GM21367 (cell line): ENCODE data around the gene KRT76.

Experiments
- ATAC-seq: cut with Tn5 transposase; IDR thresholded peaks from one replicate; pipeline ENCODE4 v1.9.1; 2021; ENCODE audit not compliant: unreplicated experiment

The KRT76 gene

GRCh38 chr12:52813885-52814709 lies 37.0 kb upstream of the KRT76 start, which contains the start of gene KRT4:
KRT4 (minus strand) TSS chr12:52814116; CDS start chr12:52814058, 58 bp downstream.
- no peak for ATAC-seq

GRCh38 chr12:52813203-52813819 lies 36.2 kb upstream of the KRT76 start:
- ATAC-seq = no peak

- ATAC-seq = no peak
Measured at GRCh38 chr12:52812749-52813148, 35.6 kb upstream of the KRT76 start.

- no peak for ATAC-seq
Measured at GRCh38 chr12:52812073-52812400, 34.9 kb upstream of the KRT76 start.

- no peak for ATAC-seq
Measured at GRCh38 chr12:52811191-52812072, 34.3 kb upstream of the KRT76 start.

GRCh38 chr12:52810554-52810953 lies 33.4 kb upstream of the KRT76 start:
- ATAC-seq = no peak

- no peak for ATAC-seq
Measured at GRCh38 chr12:52809166-52809565, 32.0 kb upstream of the KRT76 start.

- no peak for ATAC-seq
Measured at GRCh38 chr12:52808573-52809160, 31.5 kb upstream of the KRT76 start.

GRCh38 chr12:52807544-52808470 lies 30.7 kb upstream of the KRT76 start:
- no peak for ATAC-seq

GRCh38 chr12:52806821-52807543 lies 29.8 kb upstream of the KRT76 start:
- no peak for ATAC-seq

GRCh38 chr12:52806169-52806811 lies 29.1 kb upstream of the KRT76 start:
- no peak for ATAC-seq

GRCh38 chr12:52805739-52806138 lies 28.6 kb upstream of the KRT76 start:
- no peak for ATAC-seq

- ATAC-seq = no peak
Measured at GRCh38 chr12:52805000-52805399, 27.9 kb upstream of the KRT76 start.

GRCh38 chr12:52802442-52802841 lies 25.3 kb upstream of the KRT76 start:
- no peak for ATAC-seq

GRCh38 chr12:52801773-52802172 lies 24.6 kb upstream of the KRT76 start:
- no peak for ATAC-seq

GRCh38 chr12:52800259-52800917 lies 23.2 kb upstream of the KRT76 start:
- no peak for ATAC-seq

GRCh38 chr12:52799505-52800211 lies 22.5 kb upstream of the KRT76 start:
- ATAC-seq = no peak
